ENCODE data around the gene FEZF1. TPM values are rescaled to one million over a fixed set of nuclear protein-coding genes. Genes with fewer than 3 reads are reported as not detected.

The FEZF1 gene
- total RNA-seq: under 1 TPM in 1 of 6 donors, not detected in 5; 0.27 TPM

DNA sequence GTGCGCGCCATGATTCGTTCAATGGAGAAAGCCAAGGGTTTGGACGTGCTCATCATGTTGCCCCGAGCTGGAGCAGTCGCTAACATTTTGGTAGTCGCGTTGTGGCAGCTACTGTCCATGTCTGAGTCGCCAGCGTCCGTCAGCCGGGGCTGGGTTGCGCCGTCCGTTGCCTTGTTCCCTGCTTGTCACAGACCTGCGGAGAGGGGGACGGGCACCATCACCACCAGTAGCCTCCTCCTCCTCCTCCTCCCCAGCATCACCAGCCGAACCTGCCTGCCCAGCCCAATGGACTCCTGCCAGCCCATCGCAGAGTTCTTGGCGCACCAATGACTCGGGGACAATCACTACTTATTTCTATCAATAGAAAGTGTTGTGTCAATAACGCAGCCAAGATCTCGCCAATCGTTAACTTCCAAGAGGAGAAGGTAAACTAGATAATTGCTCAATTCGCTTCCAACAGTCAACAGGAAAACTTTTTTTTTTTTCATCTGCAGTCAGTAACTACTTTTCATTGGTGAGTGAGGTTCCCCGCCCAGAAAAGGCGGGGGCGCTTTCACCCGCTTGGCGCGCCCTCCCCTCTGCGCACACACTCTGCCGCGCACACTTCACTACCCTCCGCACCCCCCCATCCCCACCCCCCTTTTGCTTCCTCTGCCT, at the start of gene FEZF1:
Gene FEZF1, minus strand, starts transcription at position 432 of the 657 bp plus-strand sequence. Its CDS starts 313 bp downstream, at position 119.
- peaks cover 5 to 79% (median 40%) of the 10 kb centered on the region in 4 donors for H3K27me3 ChIP-seq
- peak; percentile 34 to 39 for ATAC-seq (ENCODE audit: low FRiP score in 2 of 2)
- 6 to 13% methylated on average over 24 to 35 of the region's 35 CpGs for WGBS, 2 donors

DNA sequence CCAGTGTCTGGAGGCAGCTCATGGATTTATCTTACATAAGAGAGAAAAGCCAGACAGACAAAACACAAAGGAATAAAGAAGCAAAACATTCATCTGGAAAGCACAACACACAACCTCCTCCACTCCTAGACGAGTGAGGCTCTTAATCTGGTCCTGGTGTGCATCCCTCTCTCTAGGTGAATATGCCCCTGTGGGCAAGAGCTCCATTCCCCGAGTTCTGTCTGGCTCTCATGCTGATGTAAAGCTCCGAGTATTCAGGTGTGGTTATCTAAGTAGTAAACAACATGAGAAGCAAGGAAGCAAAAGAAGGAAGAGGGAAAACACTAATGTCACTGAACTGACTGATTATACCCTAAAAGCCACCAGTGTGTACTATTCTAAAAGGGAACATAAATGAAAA, 47.9 kb upstream of the FEZF1 start:
- Histone ChIP-seq H3K27ac (no peak overlapping the region), H3K9me3 (no peaks in the 10 kb centered on the region), H3K27me3 (no peaks in the 10 kb centered on the region), H3K36me3 (no peaks in the 10 kb centered on the region), H3K4me3 (no peak overlapping the region), H3K4me1 (no peaks in the 10 kb centered on the region)
- DNase-seq: no peak
- ATAC-seq (ENCODE audit: low FRiP score in 2 of 2): no peak
- WGBS, 2 donors: 57 to 68% methylated on average over 3 of the region's 3 CpGs
- TF ChIP-seq POLR2AphosphoS5 (IDR thresholded peaks at IDR 0.05) (no peak), EP300 (IDR thresholded peaks at IDR 0.05) (no peak), POLR2A (IDR thresholded peaks at IDR 0.05) (no peak)
- TF ChIP-seq, protein P1, sequence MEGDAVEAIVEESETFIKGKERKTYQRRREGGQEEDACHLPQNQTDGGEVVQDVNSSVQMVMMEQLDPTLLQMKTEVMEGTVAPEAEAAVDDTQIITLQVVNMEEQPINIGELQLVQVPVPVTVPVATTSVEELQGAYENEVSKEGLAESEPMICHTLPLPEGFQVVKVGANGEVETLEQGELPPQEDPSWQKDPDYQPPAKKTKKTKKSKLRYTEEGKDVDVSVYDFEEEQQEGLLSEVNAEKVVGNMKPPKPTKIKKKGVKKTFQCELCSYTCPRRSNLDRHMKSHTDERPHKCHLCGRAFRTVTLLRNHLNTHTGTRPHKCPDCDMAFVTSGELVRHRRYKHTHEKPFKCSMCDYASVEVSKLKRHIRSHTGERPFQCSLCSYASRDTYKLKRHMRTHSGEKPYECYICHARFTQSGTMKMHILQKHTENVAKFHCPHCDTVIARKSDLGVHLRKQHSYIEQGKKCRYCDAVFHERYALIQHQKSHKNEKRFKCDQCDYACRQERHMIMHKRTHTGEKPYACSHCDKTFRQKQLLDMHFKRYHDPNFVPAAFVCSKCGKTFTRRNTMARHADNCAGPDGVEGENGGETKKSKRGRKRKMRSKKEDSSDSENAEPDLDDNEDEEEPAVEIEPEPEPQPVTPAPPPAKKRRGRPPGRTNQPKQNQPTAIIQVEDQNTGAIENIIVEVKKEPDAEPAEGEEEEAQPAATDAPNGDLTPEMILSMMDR (IDR thresholded peaks at IDR 0.05): no peak

More for the DNA sequence above, at the start of gene FEZF1:
- H3K4me1 ChIP-seq: peaks cover 34 to 56% (median 40%) of the 10 kb centered on the region in 4 donors
- no peaks in the 10 kb centered on the region for H3K36me3 ChIP-seq
- TF ChIP-seq EP300 (IDR thresholded peaks at IDR 0.05): no peak
- TF ChIP-seq POLR2AphosphoS5 (IDR thresholded peaks at IDR 0.05): no peak
- TF ChIP-seq, protein P1 (IDR thresholded peaks at IDR 0.05): no peak
- no peak for TF ChIP-seq POLR2A (IDR thresholded peaks at IDR 0.05)
- H3K9me3 ChIP-seq: peaks cover 0 to 2% (median 0%) of the 10 kb centered on the region in 4 donors
- H3K27ac ChIP-seq: no peak within 1 kb of the TSS
- peak in 1 of 2 donors; percentile 77 for DNase-seq
- peak within 1 kb of the TSS in 3 of 4 donors; percentile 2 to 26 (median 24) for H3K4me3 ChIP-seq

DNA sequence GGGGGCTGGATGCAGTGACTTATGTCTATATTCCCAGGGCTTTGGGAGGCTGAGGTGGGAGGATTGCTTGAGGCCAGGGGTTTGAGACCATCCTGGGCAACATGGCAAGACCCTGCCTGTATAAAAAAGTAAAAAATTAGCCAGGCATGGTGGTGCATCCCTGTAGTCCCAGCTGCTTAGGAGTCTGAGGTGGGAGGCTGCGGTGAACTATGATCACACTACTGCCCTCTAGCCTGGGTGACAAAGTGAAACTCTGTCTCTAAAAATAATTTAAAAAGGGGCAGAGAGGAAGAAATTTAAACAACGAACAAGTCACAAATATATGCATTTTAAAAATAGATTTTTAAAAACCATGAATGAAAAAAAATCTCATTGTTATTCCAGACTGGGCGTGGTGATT, 46.2 kb upstream of the FEZF1 start:
- TF ChIP-seq, protein P1 (IDR thresholded peaks at IDR 0.05): no peak
- TF ChIP-seq EP300 (IDR thresholded peaks at IDR 0.05) (no peak), POLR2AphosphoS5 (IDR thresholded peaks at IDR 0.05) (no peak), POLR2A (IDR thresholded peaks at IDR 0.05) (no peak)
- Histone ChIP-seq H3K36me3 (peaks cover 0 to 7% (median 0%) of the 10 kb centered on the region in 4 donors), H3K27me3 (no peaks in the 10 kb centered on the region), H3K9me3 (no peaks in the 10 kb centered on the region), H3K27ac (no peak overlapping the region), H3K4me1 (no peaks in the 10 kb centered on the region), H3K4me3 (no peak overlapping the region)
- 82 to 84% methylated on average over 3 of the region's 3 CpGs for WGBS, 2 donors
- DNase-seq (no peak), ATAC-seq (ENCODE audit: low FRiP score in 2 of 2) (no peak)

DNA sequence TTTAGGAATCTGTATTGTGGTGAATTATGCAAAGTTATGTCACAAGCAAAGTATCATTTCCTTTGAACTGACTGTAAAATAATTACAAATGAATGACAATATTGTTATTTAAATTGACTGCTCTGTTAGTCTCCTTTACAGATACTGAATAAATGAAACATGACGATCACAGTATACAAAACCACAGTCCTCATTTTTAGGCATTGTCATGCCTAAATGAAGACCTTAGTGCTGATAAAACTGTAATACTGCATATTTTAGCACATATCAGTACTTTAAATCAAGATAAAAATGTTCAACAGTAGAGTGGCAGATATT, 39.7 kb upstream of the FEZF1 start:
- TF ChIP-seq, protein P1 (IDR thresholded peaks at IDR 0.05): no peak
- no peak for TF ChIP-seq POLR2A (IDR thresholded peaks at IDR 0.05)
- TF ChIP-seq EP300 (IDR thresholded peaks at IDR 0.05): no peak
- no peak for TF ChIP-seq POLR2AphosphoS5 (IDR thresholded peaks at IDR 0.05)
- ATAC-seq (ENCODE audit: low FRiP score in 2 of 2) (no peak), DNase-seq (no peak)
- Histone ChIP-seq H3K27ac (no peak overlapping the region), H3K4me1 (no peaks in the 10 kb centered on the region), H3K27me3 (no peaks in the 10 kb centered on the region), H3K9me3 (no peaks in the 10 kb centered on the region), H3K4me3 (no peak overlapping the region), H3K36me3 (peaks cover 0 to 15% (median 0%) of the 10 kb centered on the region in 4 donors)
- 75 to 84% methylated on average over 1 of the region's 1 CpG for WGBS, 2 donors

Measured in upper lobe of left lung (tissue), 6 donors.